Heart right ventricle (tissue), 16 donors: ENCODE data around the gene MBNL2. TPM values are rescaled to one million over a fixed set of nuclear protein-coding genes. Genes with fewer than 3 reads are reported as not detected.
A peak's percentile ranks its signal among the peaks of the same experiment; 100 is the strongest.

ENCODE experiments used
- ATAC-seq, 8 donors: fragments of 200-7000 bp; cut with Tn5 transposase; one replicate each; pipeline ENCODE4 v1.9.1; 2020; ENCODE audit warnings: mild to moderate bottlenecking in 8 of 8, moderate library complexity in 8 of 8, moderate number of reproducible peaks in 1 of 8
- DNase-seq, 2 donors: peaks; one replicate each; pipeline ENCODE4 v3.0.0-alpha.2; 2020
- H3K27ac ChIP-seq, 10 donors: fragments of 200-600 bp; sonication (generic) in 2 of 10; one replicate each; pipeline versions ENCODE4 v1.5.0 to v1.8.0; 2020 to 2022; ENCODE audit warnings: mild to moderate bottlenecking in 3 of 10
- H3K27me3 ChIP-seq, 7 donors: fragments of 200-600 bp; one replicate each; pipeline ENCODE4 v1.8.0; 2021 to 2022; ENCODE audit warnings: mild to moderate bottlenecking in 2 of 7
- H3K36me3 ChIP-seq, 9 donors: fragments of 200-600 bp; sonication (generic) in 1 of 9; one replicate each; pipeline versions ENCODE4 v1.5.0 to v1.8.0; 2020 to 2022; ENCODE audit warnings: mild to moderate bottlenecking in 2 of 9
- H3K4me1 ChIP-seq, 9 donors: fragments of 200-600 bp; sonication (generic) in 1 of 9; one replicate each; pipeline versions ENCODE4 v1.5.0 to v1.8.0; 2020 to 2022; ENCODE audit warnings: mild to moderate bottlenecking in 4 of 9
- H3K4me3 ChIP-seq, 10 donors: fragments of 200-600 bp; sonication (generic) in 2 of 10; one replicate each; pipeline versions ENCODE4 v1.5.0 to v1.8.0; 2020 to 2022; ENCODE audit warnings: mild to moderate bottlenecking in 7 of 10, moderate library complexity in 2 of 10
- H3K9me3 ChIP-seq, 11 donors: fragments of 200-600 bp in 10 of 11; sonication (generic) in 2 of 11; one replicate each; pipeline versions ENCODE4 v1.5.0 to v1.8.0; 2013 to 2022; ENCODE audit warnings: mild to moderate bottlenecking in 2 of 11, control low read depth in 1 of 11, moderate library complexity in 1 of 11
- CTCF ChIP-seq, 9 donors: fragments of 200-600 bp; sonication (generic) in 2 of 9; IDR thresholded peaks; one replicate each; pipeline versions ENCODE4 v1.5.0 to v1.8.0; 2021 to 2022; ENCODE audit warnings: antibody characterized with exemption in 9 of 9, mild to moderate bottlenecking in 5 of 9, moderate library complexity in 1 of 9
- WGBS, 2 donors: extraction: QIAGEN DNeasy Blood & Tissue Kit; methylation state at CpG; one replicate each; pipeline ENCODE4 v1.1.7; 2013; ENCODE audit warnings: inconsistent platforms in 1 of 2; 5-methylcytosine and 5-hydroxymethylcytosine counted together
- intact Hi-C, 10 donors: fragments of 100-400 bp; cut with DNase I; formaldehyde crosslinking; loops; one replicate each; pipeline versions ENCODE4 v1.11.1 to v1.14.2; 2022
- polyA plus RNA-seq, 2 donors: library from polyadenylated mRNA; stranded (reverse); fragments of 200-250 nt; gene quantifications; one replicate each; pipeline ENCODE4 v1.2.3, GENCODE V29; 2013
- total RNA-seq, 10 donors: library from RNA; stranded (reverse); fragmentation: NEBNext Ultra II Directional in 3 of 10; extraction: Animal tissue kit (Norgen Biotek cat#: 25700) in 3 of 10; gene quantifications; one replicate each; pipeline versions ENCODE4 v1.2.1 to v1.2.4, GENCODE V29; 2021 to 2023
- donor health status: Arrhythmogenic right ventricular cardiomyopathy.
- donor health status: ischemic (EF 13 %, LVEDD 7.1; RV severe dilation, severe dysfunction).
- donor health status: healthy with polysubstance abuse.
- donor health status: DM: no; HTN: yes; CAD: no.
- donor health status: DM: no; HTN: no; CAD: no.
- donor health status: ischemic (EF 25% LVEDD 6.9; RV normal size, moderate dysfunction).
- donor health status: ischemic (EF 25% LVEDD 5.7; RV mildly dilated, moderate dysfunction).
- donor health status: healthy.
- donor health status: DM: yes; HTN: yes; CAD: no.
- donor health status: Ischemic cardiomyopathy.
- donor health status: ischemic (EF 35%, LVEDD 5.7; RV mildly dilated, moderate dysfunction).
- donor health status: nonischemic (EF 11% LVEDD 7.7; RV severe dilation, severe dysfunction).
- donor health status: DM: yes; HTN: yes; CAD: no.
- donor health status: PGD.
- donor health status: ischemic (EF 29% LVEDD 5.4; RV normal size, mild dysfunction).
- donor health status: nonischemic (EF 23%, LVEDD 6.1; RV moderate dilation, normal function).

MBNL2 gene
- total and polyA plus RNA-seq, 12 donors: 17.2 to 95.0 (median 83.2) TPM

- peaks cover 6 to 98% (median 58%) of the 10 kb centered on the region in 9 donors for H3K4me1 ChIP-seq
- ATAC-seq (no peak), DNase-seq (no peak)
- no peak for TF ChIP-seq CTCF (IDR thresholded peaks at IDR 0.05)
- peak overlapping the region in 2 of 10 donors; percentile 47 to 72 for H3K27ac ChIP-seq
- intact Hi-C loops: loop anchor here in 1 of 10 donors (5.0 kb wide), 1 partner anchor 76 kb away; no protein-coding TSS in a partner anchor
- no peaks in the 10 kb centered on the region for H3K27me3 ChIP-seq
- no peaks in the 10 kb centered on the region for H3K9me3 ChIP-seq
- no peaks in the 10 kb centered on the region for H3K36me3 ChIP-seq
- WGBS, 2 donors: 79 to 82% methylated on average over 1 of the region's 1 CpG
- H3K4me3 ChIP-seq: no peak overlapping the region
Measured at GRCh38 chr13:97317933-97318332, 95.8 kb downstream of the MBNL2 start.

- Histone ChIP-seq H3K4me1 (peaks cover 6 to 98% (median 63%) of the 10 kb centered on the region in 9 donors), H3K4me3 (no peak overlapping the region), H3K9me3 (no peaks in the 10 kb centered on the region), H3K27ac (peak overlapping the region in 9 of 10 donors; percentile 14 to 72 (median 53)), H3K27me3 (no peaks in the 10 kb centered on the region), H3K36me3 (no peaks in the 10 kb centered on the region)
- ATAC-seq (peak in 4 of 8 donors; percentile 4 to 49 (median 34)), DNase-seq (no peak)
- TF ChIP-seq CTCF (IDR thresholded peaks at IDR 0.05): no peak
- intact Hi-C loops: loop anchor here in 1 of 10 donors (5.0 kb wide), 1 partner anchor 76 kb away; no protein-coding TSS in a partner anchor
- WGBS, 2 donors: 63 to 65% methylated on average over 2 of the region's 2 CpGs
Measured at GRCh38 chr13:97318532-97318931, 96.4 kb downstream of the MBNL2 start.

GRCh38 chr13:97319113-97319720 lies 97.1 kb downstream of the MBNL2 start:
- TF ChIP-seq CTCF (IDR thresholded peaks at IDR 0.05): no peak
- H3K36me3 ChIP-seq: no peaks in the 10 kb centered on the region
- no peaks in the 10 kb centered on the region for H3K27me3 ChIP-seq
- H3K4me1 ChIP-seq: peaks cover 6 to 98% (median 68%) of the 10 kb centered on the region in 9 donors
- WGBS, 2 donors: 61 to 66% methylated on average over 9 of the region's 9 CpGs
- no peak overlapping the region for H3K4me3 ChIP-seq
- DNase-seq (peak in 1 of 2 donors; percentile 31), ATAC-seq (peak; percentile 23 to 75 (median 56))
- no peaks in the 10 kb centered on the region for H3K9me3 ChIP-seq
- intact Hi-C loops: loop anchor here in 1 of 10 donors (5.0 kb wide), 1 partner anchor 77 kb away; no protein-coding TSS in a partner anchor
- peak overlapping the region in 9 of 10 donors; percentile 14 to 72 (median 53) for H3K27ac ChIP-seq

- no peaks in the 10 kb centered on the region for H3K36me3 ChIP-seq
- no peaks in the 10 kb centered on the region for H3K27me3 ChIP-seq
- H3K27ac ChIP-seq: peak overlapping the region in 4 of 10 donors; percentile 6 to 42 (median 27)
- intact Hi-C loops: loop anchor here in 1 of 10 donors (10.0 kb wide), 1 partner anchor 46 kb away; no protein-coding TSS in a partner anchor
- H3K9me3 ChIP-seq: no peaks in the 10 kb centered on the region
- ATAC-seq: peak in 2 of 8 donors; percentile 12 to 13
- 12 to 15% methylated on average over 2 of the region's 2 CpGs for WGBS, 2 donors
- peaks cover 5 to 95% (median 63%) of the 10 kb centered on the region in 9 donors for H3K4me1 ChIP-seq
- H3K4me3 ChIP-seq: no peak overlapping the region
- no peak for DNase-seq
- no peak for TF ChIP-seq CTCF (IDR thresholded peaks at IDR 0.05)
Measured at GRCh38 chr13:97321101-97321500, 99.0 kb downstream of the MBNL2 start.
